K562 (cell line): Measurements from ENCODE around the gene CLEC3B. TPM values are rescaled to one million over a fixed set of nuclear protein-coding genes. Genes with fewer than 3 reads are reported as not detected.

ENCODE experiments used
- ADNP ChIP-seq: fragments of 200-800 bp; sonication (Bioruptor generic); IDR thresholded peaks from 2 replicates; pipeline ENCODE4 v1.6.1; 2016; ENCODE audit warnings: missing genetic modification characterization, missing compliant biosample characterization
- C11orf30 ChIP-seq: fragments of 450-650 bp; IDR thresholded peaks from 2 replicates; pipeline ENCODE4 v1.6.1; 2016; ENCODE audit warnings: low read depth, mild to moderate bottlenecking
- HBP1 ChIP-seq: fragments of 450-650 bp; formaldehyde crosslinking; IDR thresholded peaks from 2 replicates; pipeline ENCODE4 v1.4.0; 2022; ENCODE audit warnings: missing genetic modification characterization
- MYC ChIP-seq, 2 experiments: fragments of 250-450 bp in 1 of 2; sonication (Bioruptor Pico) in 1 of 2; IDR thresholded peaks; 2 replicates each; pipeline versions ENCODE4 v1.5.1 to v1.6.1; 2012 to 2021; ENCODE audit warnings: low read depth in 2 of 2, borderline replicate concordance in 1 of 2, improper control_type of control experiment in 1 of 2, low read length in 1 of 2, mild to moderate bottlenecking in 1 of 2, moderate library complexity in 1 of 2
- POLR2B ChIP-seq: fragments of 450-650 bp; IDR thresholded peaks from 2 replicates; pipeline ENCODE4 v1.6.1; 2018; ENCODE audit warnings: low read depth; ENCODE audit not compliant: partially characterized antibody
- SMARCC2 ChIP-seq: fragments of 450-650 bp; IDR thresholded peaks from 2 replicates; pipeline ENCODE4 v1.6.1; 2017; ENCODE audit warnings: antibody characterized with exemption, moderate library complexity, mild to moderate bottlenecking, low read depth
- SRSF1 ChIP-seq: fragments of 200-400 bp; formaldehyde crosslinking; IDR thresholded peaks from 2 replicates; pipeline ENCODE4 v1.6.1; 2017; ENCODE audit warnings: mild to moderate bottlenecking, low read depth, low read length, moderate library complexity
- polyA plus RNA-seq, 8 experiments: library from polyadenylated mRNA; depleted of rRNA in 4 of 8; stranded (reverse) in 5 of 8; unstranded in 3 of 8; fragments of >200 nt; fragmentation: Nextera tagmentation in 2 of 8; fragmentation: Illumina TruSeq in 1 of 8; extraction: Ambion mirVana in 2 of 8; extraction: Trizol in 1 of 8; gene quantifications; 2 replicates each; pipeline versions ENCODE4 v1.2.1 to v1.2.3, GENCODE V29; 2011 to 2014; ENCODE audit warnings: inconsistent platforms in 1 of 8, missing spikeins in 1 of 8
- total RNA-seq, 7 experiments: library from RNA; depleted of rRNA in 6 of 7; stranded (reverse); fragments of >200 nt in 6 of 7; fragmentation: Illumina TruSeq in 2 of 7; extraction: Trizol in 2 of 7; gene quantifications; 2 replicates each; pipeline versions ENCODE4 v1.2.1 to v1.2.3, GENCODE V29; 2011 to 2021; ENCODE audit warnings: low replicate concordance in 1 of 7
- TF ChIP-seq, protein P1 (sequence below), 2 experiments: IDR thresholded peaks; 2 replicates each; pipeline ENCODE4 v1.6.1; 2012; ENCODE audit warnings: improper control_type of control experiment in 2 of 2, low read depth in 2 of 2, low read length in 2 of 2, borderline replicate concordance in 1 of 2
- TF ChIP-seq, protein P2 (sequence below): fragments of 250-450 bp; sonication (Bioruptor Pico); IDR thresholded peaks from 2 replicates; pipeline ENCODE4 v1.8.0; 2022; ENCODE audit warnings: moderate library complexity, mild to moderate bottlenecking, inconsistent platforms
- TF ChIP-seq, protein P3 (sequence below), 2 experiments: fragments of 150-350 bp in 1 of 2; IDR thresholded peaks; 2 replicates each; pipeline ENCODE4 v1.6.1; 2012 to 2016; ENCODE audit warnings: low read depth in 2 of 2, low read length in 2 of 2, mild to moderate bottlenecking in 1 of 2, moderate library complexity in 1 of 2
- TF ChIP-seq, protein P4 (sequence below): fragments of 250-450 bp; sonication (Bioruptor Pico); IDR thresholded peaks from 2 replicates; pipeline ENCODE4 v1.4.0; 2020
- TF ChIP-seq, protein P5 (sequence below): fragments of 450-650 bp; formaldehyde crosslinking; IDR thresholded peaks from 2 replicates; pipeline ENCODE4 v1.4.0; 2020; ENCODE audit warnings: mild to moderate bottlenecking, moderate library complexity
- TF ChIP-seq, protein P6 (sequence below): fragments of 450-650 bp; formaldehyde crosslinking; IDR thresholded peaks from 2 replicates; pipeline ENCODE4 v1.4.0; 2022; ENCODE audit warnings: missing genetic modification characterization

Gene CLEC3B
- total and polyA plus RNA-seq, 9 of the 15 experiments (the other 6 are each of a cell fraction or from before 2014, with no cell fraction given) = not detected

DNA sequence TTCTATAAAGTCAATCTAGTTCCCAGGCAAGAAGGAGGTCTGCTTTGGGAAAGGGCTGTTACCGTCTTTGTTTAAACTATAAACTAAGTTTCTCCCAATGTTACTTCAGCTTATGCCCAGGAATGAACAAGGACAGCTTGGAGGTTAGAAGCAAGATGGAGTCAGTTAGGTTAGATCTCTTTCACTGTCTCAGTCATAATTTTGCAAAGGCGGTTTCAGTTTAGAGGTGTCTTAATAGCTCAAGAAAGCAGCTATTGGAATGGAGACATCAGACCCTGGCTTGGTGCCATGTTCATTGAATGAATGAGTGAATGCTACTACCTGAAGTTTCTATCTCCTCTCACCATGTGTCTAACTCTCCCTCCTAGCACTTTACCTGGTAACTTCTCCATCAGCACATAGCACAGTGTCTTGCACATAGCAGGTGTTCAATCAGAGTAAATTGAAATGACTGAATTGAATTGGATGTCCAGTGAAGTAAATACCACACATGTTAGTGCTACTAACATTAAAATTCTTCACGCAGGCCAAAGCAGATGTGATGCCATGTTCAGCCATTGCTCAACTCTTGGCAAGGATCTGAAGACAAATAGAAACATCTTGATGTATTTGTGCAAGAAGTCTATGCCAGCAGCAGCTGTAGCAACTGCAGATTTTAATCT lies 28.2 kb downstream of the CLEC3B start (continued):
- no peak for TF ChIP-seq C11orf30
- TF ChIP-seq SMARCC2 = no peak
- TF ChIP-seq, protein P1, sequence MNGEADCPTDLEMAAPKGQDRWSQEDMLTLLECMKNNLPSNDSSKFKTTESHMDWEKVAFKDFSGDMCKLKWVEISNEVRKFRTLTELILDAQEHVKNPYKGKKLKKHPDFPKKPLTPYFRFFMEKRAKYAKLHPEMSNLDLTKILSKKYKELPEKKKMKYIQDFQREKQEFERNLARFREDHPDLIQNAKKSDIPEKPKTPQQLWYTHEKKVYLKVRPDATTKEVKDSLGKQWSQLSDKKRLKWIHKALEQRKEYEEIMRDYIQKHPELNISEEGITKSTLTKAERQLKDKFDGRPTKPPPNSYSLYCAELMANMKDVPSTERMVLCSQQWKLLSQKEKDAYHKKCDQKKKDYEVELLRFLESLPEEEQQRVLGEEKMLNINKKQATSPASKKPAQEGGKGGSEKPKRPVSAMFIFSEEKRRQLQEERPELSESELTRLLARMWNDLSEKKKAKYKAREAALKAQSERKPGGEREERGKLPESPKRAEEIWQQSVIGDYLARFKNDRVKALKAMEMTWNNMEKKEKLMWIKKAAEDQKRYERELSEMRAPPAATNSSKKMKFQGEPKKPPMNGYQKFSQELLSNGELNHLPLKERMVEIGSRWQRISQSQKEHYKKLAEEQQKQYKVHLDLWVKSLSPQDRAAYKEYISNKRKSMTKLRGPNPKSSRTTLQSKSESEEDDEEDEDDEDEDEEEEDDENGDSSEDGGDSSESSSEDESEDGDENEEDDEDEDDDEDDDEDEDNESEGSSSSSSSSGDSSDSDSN (IDR thresholded peaks at IDR 0.05; ENCODE audit: borderline replicate concordance in 1 of 2, low read depth in 2 of 2, low read length in 2 of 2) = no peak
- TF ChIP-seq, protein P2, sequence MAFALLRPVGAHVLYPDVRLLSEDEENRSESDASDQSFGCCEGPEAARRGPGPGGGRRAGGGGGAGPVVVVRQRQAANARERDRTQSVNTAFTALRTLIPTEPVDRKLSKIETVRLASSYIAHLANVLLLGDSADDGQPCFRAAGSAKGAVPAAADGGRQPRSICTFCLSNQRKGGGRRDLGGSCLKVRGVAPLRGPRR (CRISPR knock-in tag) = peak; percentile 90
- TF ChIP-seq ADNP (tag) = no peak
- TF ChIP-seq SRSF1 = no peak
- TF ChIP-seq, protein P3, sequence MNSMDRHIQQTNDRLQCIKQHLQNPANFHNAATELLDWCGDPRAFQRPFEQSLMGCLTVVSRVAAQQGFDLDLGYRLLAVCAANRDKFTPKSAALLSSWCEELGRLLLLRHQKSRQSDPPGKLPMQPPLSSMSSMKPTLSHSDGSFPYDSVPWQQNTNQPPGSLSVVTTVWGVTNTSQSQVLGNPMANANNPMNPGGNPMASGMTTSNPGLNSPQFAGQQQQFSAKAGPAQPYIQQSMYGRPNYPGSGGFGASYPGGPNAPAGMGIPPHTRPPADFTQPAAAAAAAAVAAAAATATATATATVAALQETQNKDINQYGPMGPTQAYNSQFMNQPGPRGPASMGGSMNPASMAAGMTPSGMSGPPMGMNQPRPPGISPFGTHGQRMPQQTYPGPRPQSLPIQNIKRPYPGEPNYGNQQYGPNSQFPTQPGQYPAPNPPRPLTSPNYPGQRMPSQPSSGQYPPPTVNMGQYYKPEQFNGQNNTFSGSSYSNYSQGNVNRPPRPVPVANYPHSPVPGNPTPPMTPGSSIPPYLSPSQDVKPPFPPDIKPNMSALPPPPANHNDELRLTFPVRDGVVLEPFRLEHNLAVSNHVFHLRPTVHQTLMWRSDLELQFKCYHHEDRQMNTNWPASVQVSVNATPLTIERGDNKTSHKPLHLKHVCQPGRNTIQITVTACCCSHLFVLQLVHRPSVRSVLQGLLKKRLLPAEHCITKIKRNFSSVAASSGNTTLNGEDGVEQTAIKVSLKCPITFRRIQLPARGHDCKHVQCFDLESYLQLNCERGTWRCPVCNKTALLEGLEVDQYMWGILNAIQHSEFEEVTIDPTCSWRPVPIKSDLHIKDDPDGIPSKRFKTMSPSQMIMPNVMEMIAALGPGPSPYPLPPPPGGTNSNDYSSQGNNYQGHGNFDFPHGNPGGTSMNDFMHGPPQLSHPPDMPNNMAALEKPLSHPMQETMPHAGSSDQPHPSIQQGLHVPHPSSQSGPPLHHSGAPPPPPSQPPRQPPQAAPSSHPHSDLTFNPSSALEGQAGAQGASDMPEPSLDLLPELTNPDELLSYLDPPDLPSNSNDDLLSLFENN (IDR thresholded peaks at IDR 0.05; ENCODE audit: low read depth in 2 of 2, low read length in 2 of 2) = no peak
- TF ChIP-seq, protein P4, sequence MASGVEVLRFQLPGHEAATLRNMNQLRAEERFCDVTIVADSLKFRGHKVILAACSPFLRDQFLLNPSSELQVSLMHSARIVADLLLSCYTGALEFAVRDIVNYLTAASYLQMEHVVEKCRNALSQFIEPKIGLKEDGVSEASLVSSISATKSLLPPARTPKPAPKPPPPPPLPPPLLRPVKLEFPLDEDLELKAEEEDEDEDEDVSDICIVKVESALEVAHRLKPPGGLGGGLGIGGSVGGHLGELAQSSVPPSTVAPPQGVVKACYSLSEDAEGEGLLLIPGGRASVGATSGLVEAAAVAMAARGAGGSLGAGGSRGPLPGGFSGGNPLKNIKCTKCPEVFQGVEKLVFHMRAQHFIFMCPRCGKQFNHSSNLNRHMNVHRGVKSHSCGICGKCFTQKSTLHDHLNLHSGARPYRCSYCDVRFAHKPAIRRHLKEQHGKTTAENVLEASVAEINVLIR (CRISPR knock-in tag) = peak; percentile 82
- peak; percentile 92 for TF ChIP-seq HBP1 (CRISPR knock-in tag)
- TF ChIP-seq, protein P5, sequence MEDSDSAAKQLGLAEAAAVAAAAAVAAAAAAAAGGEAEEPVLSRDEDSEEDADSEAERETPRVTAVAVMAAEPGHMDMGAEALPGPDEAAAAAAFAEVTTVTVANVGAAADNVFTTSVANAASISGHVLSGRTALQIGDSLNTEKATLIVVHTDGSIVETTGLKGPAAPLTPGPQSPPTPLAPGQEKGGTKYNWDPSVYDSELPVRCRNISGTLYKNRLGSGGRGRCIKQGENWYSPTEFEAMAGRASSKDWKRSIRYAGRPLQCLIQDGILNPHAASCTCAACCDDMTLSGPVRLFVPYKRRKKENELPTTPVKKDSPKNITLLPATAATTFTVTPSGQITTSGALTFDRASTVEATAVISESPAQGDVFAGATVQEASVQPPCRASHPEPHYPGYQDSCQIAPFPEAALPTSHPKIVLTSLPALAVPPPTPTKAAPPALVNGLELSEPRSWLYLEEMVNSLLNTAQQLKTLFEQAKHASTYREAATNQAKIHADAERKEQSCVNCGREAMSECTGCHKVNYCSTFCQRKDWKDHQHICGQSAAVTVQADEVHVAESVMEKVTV (CRISPR knock-in tag) = peak; percentile 32; the same call in 1 of the 2 replicates
- TF ChIP-seq MYC (IDR thresholded peaks at IDR 0.05; ENCODE audit: low read depth, low read length) = no peak
- TF ChIP-seq MYC (CRISPR knock-in tag; IDR thresholded peaks at IDR 0.05; ENCODE audit: borderline replicate concordance, low read depth) = peak; percentile 95; the same call in 1 of the 2 replicates
- TF ChIP-seq POLR2B = no peak
- TF ChIP-seq, protein P6, sequence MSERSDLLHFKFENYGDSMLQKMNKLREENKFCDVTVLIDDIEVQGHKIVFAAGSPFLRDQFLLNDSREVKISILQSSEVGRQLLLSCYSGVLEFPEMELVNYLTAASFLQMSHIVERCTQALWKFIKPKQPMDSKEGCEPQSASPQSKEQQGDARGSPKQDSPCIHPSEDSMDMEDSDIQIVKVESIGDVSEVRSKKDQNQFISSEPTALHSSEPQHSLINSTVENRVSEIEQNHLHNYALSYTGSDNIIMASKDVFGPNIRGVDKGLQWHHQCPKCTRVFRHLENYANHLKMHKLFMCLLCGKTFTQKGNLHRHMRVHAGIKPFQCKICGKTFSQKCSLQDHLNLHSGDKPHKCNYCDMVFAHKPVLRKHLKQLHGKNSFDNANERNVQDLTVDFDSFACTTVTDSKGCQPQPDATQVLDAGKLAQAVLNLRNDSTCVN (CRISPR knock-in tag) = peak; percentile 44; the same call in 1 of the 2 replicates
